Measurements from ENCODE around the gene CTNNA2.

CTNNA2 gene

GRCh38 chr2:79936715-79937114 is 423.9 kb downstream of the CTNNA2 start:
- no peak for DNase-seq

GRCh38 chr2:79938648-79939047 is 425.8 kb downstream of the CTNNA2 start:
- no peak for DNase-seq

- no peak for DNase-seq
These were observed 427.5 kb downstream of the CTNNA2 start for GRCh38 chr2:79940364-79940763.

GRCh38 chr2:79941179-79941578 is 428.3 kb downstream of the CTNNA2 start:
- DNase-seq, result no peak

GRCh38 chr2:79944205-79944604 is 431.4 kb downstream of the CTNNA2 start:
- DNase-seq, result no peak

- no peak for DNase-seq
These were observed 433.0 kb downstream of the CTNNA2 start for GRCh38 chr2:79945653-79946445.

- DNase-seq, result no peak
These were observed 434.9 kb downstream of the CTNNA2 start for GRCh38 chr2:79947751-79948150.

GRCh38 chr2:79950526-79950925 is 437.7 kb downstream of the CTNNA2 start:
- DNase-seq, result peak in 1 of 2 experiments; percentile 56

GRCh38 chr2:79952616-79953015 is 439.8 kb downstream of the CTNNA2 start:
- no peak for DNase-seq

- DNase-seq, result no peak
These were observed 447.2 kb downstream of the CTNNA2 start for GRCh38 chr2:79960035-79960434.

- no peak for DNase-seq
These were observed 447.7 kb downstream of the CTNNA2 start for GRCh38 chr2:79960519-79960918.

GRCh38 chr2:79964966-79965365 is 452.1 kb downstream of the CTNNA2 start:
- no peak for DNase-seq

GRCh38 chr2:79966369-79966768 is 453.5 kb downstream of the CTNNA2 start:
- no peak for DNase-seq

- no peak for DNase-seq
These were observed 454.0 kb downstream of the CTNNA2 start for GRCh38 chr2:79966882-79967281.

GRCh38 chr2:79971807-79972206 is 459.0 kb downstream of the CTNNA2 start:
- no peak for DNase-seq

GRCh38 chr2:79972661-79973060 is 459.8 kb downstream of the CTNNA2 start:
- no peak for DNase-seq

- no peak for DNase-seq
These were observed 463.1 kb downstream of the CTNNA2 start for GRCh38 chr2:79975791-79976565.

- DNase-seq, result no peak
These were observed 464.9 kb downstream of the CTNNA2 start for GRCh38 chr2:79977792-79978191.

- DNase-seq, result no peak
These were observed 467.3 kb downstream of the CTNNA2 start for GRCh38 chr2:79980116-79980515.

- no peak for DNase-seq
These were observed 468.0 kb downstream of the CTNNA2 start for GRCh38 chr2:79980816-79981215.

- no peak for DNase-seq
These were observed 468.5 kb downstream of the CTNNA2 start for GRCh38 chr2:79981316-79981715.

GRCh38 chr2:79982445-79982844 is 469.6 kb downstream of the CTNNA2 start:
- no peak for DNase-seq

GRCh38 chr2:79984476-79984875 is 471.6 kb downstream of the CTNNA2 start:
- no peak for DNase-seq

- DNase-seq, result no peak
These were observed 472.3 kb downstream of the CTNNA2 start for GRCh38 chr2:79985145-79985544.
